ENCODE measurements around the gene MITF.

The MITF gene

GRCh38 chr3:69710153-69710977, 28.9 kb upstream of the MITF start:
- no peak for TF ChIP-seq EZH2phosphoT487 (IDR thresholded peaks at IDR 0.05; ENCODE audit: borderline replicate concordance, low read length)
- no peak for TF ChIP-seq CTCF (IDR thresholded peaks at IDR 0.05; ENCODE audit: low read depth, low read length, poor library complexity, severe bottlenecking)
- Histone ChIP-seq H3K36me3 (ENCODE audit: control insufficient read depth, low read length) (no peaks in the 10 kb centered on the region), H3K9me3 (ENCODE audit: control insufficient read depth, insufficient read depth, low read length) (no peaks in the 10 kb centered on the region), H3K9me2 (replicated peaks; ENCODE audit: control insufficient read depth, low read length) (no peaks in the 10 kb centered on the region), H3K4me1 (ENCODE audit: control insufficient read depth, low read length) (no peaks in the 10 kb centered on the region), H4K20me1 (ENCODE audit: control insufficient read depth, insufficient read depth, low read depth, low read length) (no peaks in the 10 kb centered on the region), H3K4me3 (ENCODE audit: low read length) (no peak overlapping the region), H3F3A (ENCODE audit: control insufficient read depth, insufficient read depth) (no peaks in the 10 kb centered on the region), H3K79me2 (ENCODE audit: control insufficient read depth, low read length) (no peaks in the 10 kb centered on the region), H3K27ac (ENCODE audit: low read depth, low read length) (no peak overlapping the region), H3K4me2 (ENCODE audit: low read length) (no peak overlapping the region), H3K27me3 (ENCODE audit: control insufficient read depth, low read length) (no peaks in the 10 kb centered on the region)

- H3K4me1 ChIP-seq (ENCODE audit: control insufficient read depth, low read length), result no peaks in the 10 kb centered on the region
- no peaks in the 10 kb centered on the region for H3K79me2 ChIP-seq (ENCODE audit: control insufficient read depth, low read length)
- no peaks in the 10 kb centered on the region for H3K9me3 ChIP-seq (ENCODE audit: control insufficient read depth, insufficient read depth, low read length)
- no peaks in the 10 kb centered on the region for H3F3A ChIP-seq (ENCODE audit: control insufficient read depth, insufficient read depth)
- H3K4me3 ChIP-seq (ENCODE audit: low read length), result no peak overlapping the region
- no peaks in the 10 kb centered on the region for H3K27me3 ChIP-seq (ENCODE audit: control insufficient read depth, low read length)
- H3K36me3 ChIP-seq (ENCODE audit: control insufficient read depth, low read length), result no peaks in the 10 kb centered on the region
- no peak overlapping the region for H3K27ac ChIP-seq (ENCODE audit: low read depth, low read length)
- TF ChIP-seq CTCF (IDR thresholded peaks at IDR 0.05; ENCODE audit: low read depth, low read length, poor library complexity, severe bottlenecking) (no peak), EZH2phosphoT487 (IDR thresholded peaks at IDR 0.05; ENCODE audit: borderline replicate concordance, low read length) (no peak)
- no peak overlapping the region for H3K4me2 ChIP-seq (ENCODE audit: low read length)
- H4K20me1 ChIP-seq (ENCODE audit: control insufficient read depth, insufficient read depth, low read depth, low read length), result no peaks in the 10 kb centered on the region
- no peaks in the 10 kb centered on the region for H3K9me2 ChIP-seq (replicated peaks; ENCODE audit: control insufficient read depth, low read length)
Observed at GRCh38 chr3:69712269-69712668, 27.0 kb upstream of the MITF start.

- TF ChIP-seq CTCF (IDR thresholded peaks at IDR 0.05; ENCODE audit: low read depth, low read length, poor library complexity, severe bottlenecking) (no peak), EZH2phosphoT487 (IDR thresholded peaks at IDR 0.05; ENCODE audit: borderline replicate concordance, low read length) (no peak)
- no peaks in the 10 kb centered on the region for H3K9me3 ChIP-seq (ENCODE audit: control insufficient read depth, insufficient read depth, low read length)
- no peak overlapping the region for H3K27ac ChIP-seq (ENCODE audit: low read depth, low read length)
- H3K4me1 ChIP-seq (ENCODE audit: control insufficient read depth, low read length), result no peaks in the 10 kb centered on the region
- H3K4me2 ChIP-seq (ENCODE audit: low read length), result no peak overlapping the region
- no peaks in the 10 kb centered on the region for H3F3A ChIP-seq (ENCODE audit: control insufficient read depth, insufficient read depth)
- no peaks in the 10 kb centered on the region for H3K27me3 ChIP-seq (ENCODE audit: control insufficient read depth, low read length)
- H3K36me3 ChIP-seq (ENCODE audit: control insufficient read depth, low read length), result no peaks in the 10 kb centered on the region
- H4K20me1 ChIP-seq (ENCODE audit: control insufficient read depth, insufficient read depth, low read depth, low read length), result no peaks in the 10 kb centered on the region
- no peaks in the 10 kb centered on the region for H3K9me2 ChIP-seq (replicated peaks; ENCODE audit: control insufficient read depth, low read length)
- no peaks in the 10 kb centered on the region for H3K79me2 ChIP-seq (ENCODE audit: control insufficient read depth, low read length)
- no peak overlapping the region for H3K4me3 ChIP-seq (ENCODE audit: low read length)
Observed at GRCh38 chr3:69712933-69713332, 26.3 kb upstream of the MITF start.
